Right ventricle myocardium inferior (tissue), 1 donor: Measurements from ENCODE around the gene TBCE. TPM values are rescaled to one million over a fixed set of nuclear protein-coding genes. Genes with fewer than 3 reads are reported as not detected.
"Not testable (repeated sequence)": the region's sequence is repeated elsewhere in the genome, so short reads cannot be mapped to it uniquely, and the experiment has no call there.

ENCODE experiments used
- ATAC-seq: fragments of 200-7000 bp; cut with Tn5 transposase; one replicate; pipeline ENCODE4 v1.9.1; 2020; ENCODE audit warnings: mild to moderate bottlenecking, moderate library complexity
- DNase-seq: peaks from one replicate; pipeline ENCODE4 v3.0.0; 2021; ENCODE audit errors: missing footprints
- intact Hi-C: fragments of 100-400 bp; cut with DNase I; formaldehyde crosslinking; loops from one replicate; pipeline ENCODE4 v1.11.0; 2022
- total RNA-seq: library from RNA; stranded (reverse); fragmentation: NEBNext Ultra II Directional; extraction: Animal tissue kit (Norgen Biotek cat#: 25700); gene quantifications from one replicate; pipeline ENCODE4 v1.2.1, GENCODE V29; 2021
- donor health status: DM: no; HTN: yes; CAD: no; lungs with severe emphysema.

The TBCE gene
- total RNA-seq, 1 donor from 2014 or later: 22.8 TPM

GRCh38 chr1:235427447-235427846, 60.2 kb downstream of the TBCE start:
- intact Hi-C loops: no loop called here
- no peak for ATAC-seq
- DNase-seq: no peak

GRCh38 chr1:235429143-235429542, 61.9 kb downstream of the TBCE start:
- no peak for DNase-seq
- intact Hi-C loops: no loop called here

GRCh38 chr1:235430991-235431390, 63.8 kb downstream of the TBCE start:
- DNase-seq: no peak
- no peak for ATAC-seq
- intact Hi-C loops: no loop called here

More at GRCh38 chr1:235429143-235429542, 61.9 kb downstream of the TBCE start:
- ATAC-seq: no peak

GRCh38 chr1:235434001-235434400, 66.8 kb downstream of the TBCE start:
- intact Hi-C loops: no loop called here
- no peak for ATAC-seq

GRCh38 chr1:235441159-235441685, 74.0 kb downstream of the TBCE start:
- no peak for DNase-seq
- no peak for ATAC-seq
- intact Hi-C loops: no loop called here

More at GRCh38 chr1:235434001-235434400, 66.8 kb downstream of the TBCE start:
- no peak for DNase-seq

GRCh38 chr1:235442788-235443429, 75.7 kb downstream of the TBCE start:
- no peak for ATAC-seq
- intact Hi-C loops: no loop called here

GRCh38 chr1:235448616-235449015, 81.4 kb downstream of the TBCE start:
- DNase-seq (no peak), ATAC-seq (no peak)

More at GRCh38 chr1:235442788-235443429, 75.7 kb downstream of the TBCE start:
- no peak for DNase-seq

GRCh38 chr1:235450433-235450832, 83.2 kb downstream of the TBCE start:
- no peak for ATAC-seq
- no peak for DNase-seq
- intact Hi-C loops: no loop called here

More at GRCh38 chr1:235448616-235449015, 81.4 kb downstream of the TBCE start:
- intact Hi-C loops: no loop called here

GRCh38 chr1:235450886-235451483, 83.8 kb downstream of the TBCE start:
- ATAC-seq: no peak
- intact Hi-C loops: no loop called here
- no peak for DNase-seq

GRCh38 chr1:235454021-235454420, 86.8 kb downstream of the TBCE start:
- intact Hi-C loops: no loop called here
- DNase-seq: no peak
- ATAC-seq: no peak

GRCh38 chr1:235455097-235455496, 87.9 kb downstream of the TBCE start:
- intact Hi-C loops: no loop called here
- ATAC-seq (no peak), DNase-seq (no peak)

GRCh38 chr1:235455823-235456222, 88.6 kb downstream of the TBCE start:
- DNase-seq (no peak), ATAC-seq (no peak)
- intact Hi-C loops: no loop called here

- DNase-seq, intact Hi-C loops, ATAC-seq: not testable (repeated sequence)
Observed at GRCh38 chr1:235457856-235458255, 90.6 kb downstream of the TBCE start.

- intact Hi-C loops: no loop called here
- no peak for DNase-seq
- ATAC-seq: no peak
Observed at GRCh38 chr1:235460770-235461169, 93.5 kb downstream of the TBCE start.

- ATAC-seq (no peak), DNase-seq (no peak)
Observed at GRCh38 chr1:235461954-235462353, 94.7 kb downstream of the TBCE start.

GRCh38 chr1:235462832-235463231, 95.6 kb downstream of the TBCE start:
- DNase-seq, ATAC-seq, intact Hi-C loops: not testable (repeated sequence)

More at GRCh38 chr1:235461954-235462353, 94.7 kb downstream of the TBCE start:
- intact Hi-C loops: no loop called here

- ATAC-seq (no peak), DNase-seq (no peak)
- intact Hi-C loops: no loop called here
Observed at GRCh38 chr1:235465066-235465465, 97.8 kb downstream of the TBCE start.

GRCh38 chr1:235468004-235468403, 100.8 kb downstream of the TBCE start:
- intact Hi-C loops: no loop called here
- ATAC-seq (no peak), DNase-seq (no peak)

GRCh38 chr1:235468970-235469369, 101.7 kb downstream of the TBCE start:
- DNase-seq (no peak), ATAC-seq (no peak)
- intact Hi-C loops: no loop called here

GRCh38 chr1:235469897-235470296, 102.7 kb downstream of the TBCE start:
- intact Hi-C loops, DNase-seq, ATAC-seq: not testable (repeated sequence)
